DOHH2 (cell line): ENCODE results near the gene MYCN.

ENCODE experiments used
- H3F3A ChIP-seq: fragments of 200-600 bp; sonication (generic), shearing (Covaris generic); 2 replicates; pipeline ENCODE4 v1.6.0; 2016; ENCODE audit warnings: antibody characterized with exemption, mild to moderate bottlenecking; ENCODE audit not compliant: control insufficient read depth, insufficient read depth
- H3K27ac ChIP-seq: fragments of 200-600 bp; sonication (generic); 2 replicates; pipeline ENCODE4 v1.5.1; 2014; ENCODE audit warnings: low read depth, mild to moderate bottlenecking, low read length, moderate library complexity
- H3K27me3 ChIP-seq: fragments of 200-600 bp; sonication (generic); 2 replicates; pipeline ENCODE4 v1.6.1; 2014; ENCODE audit warnings: mild to moderate bottlenecking, low read length, mixed read lengths; ENCODE audit not compliant: control insufficient read depth
- H3K36me3 ChIP-seq: fragments of 200-600 bp; sonication (generic); 2 replicates; pipeline ENCODE4 v1.6.1; 2014; ENCODE audit warnings: mild to moderate bottlenecking, low read length, moderate library complexity, mixed read lengths; ENCODE audit not compliant: control insufficient read depth
- H3K4me1 ChIP-seq: fragments of 200-600 bp; sonication (generic); 2 replicates; pipeline ENCODE4 v1.6.1; 2014; ENCODE audit warnings: mild to moderate bottlenecking, low read length, mixed read lengths; ENCODE audit not compliant: control insufficient read depth
- H3K4me2 ChIP-seq: fragments of 200-600 bp; sonication (generic); 2 replicates; pipeline ENCODE4 v1.6.0; 2014; ENCODE audit warnings: mild to moderate bottlenecking, low read length, moderate library complexity
- H3K4me3 ChIP-seq: fragments of 200-600 bp; sonication (generic); 2 replicates; pipeline ENCODE4 v1.5.1; 2014; ENCODE audit warnings: mild to moderate bottlenecking, low read length, mixed read lengths
- H3K79me2 ChIP-seq: fragments of 200-600 bp; sonication (generic); 2 replicates; pipeline ENCODE4 v1.6.1; 2014; ENCODE audit warnings: mild to moderate bottlenecking, low read length, mixed read lengths; ENCODE audit not compliant: control insufficient read depth
- H3K9me2 ChIP-seq: fragments of 200-600 bp; sonication (generic); replicated peaks from 2 replicates; pipeline ENCODE4 v1.6.1; 2014; ENCODE audit warnings: mild to moderate bottlenecking, low read length, mixed read lengths; ENCODE audit not compliant: control insufficient read depth
- H3K9me3 ChIP-seq: fragments of 200-600 bp; sonication (generic); 2 replicates; pipeline ENCODE4 v1.6.1; 2014; ENCODE audit warnings: antibody characterized with exemption, low read length, mixed read lengths; ENCODE audit not compliant: control insufficient read depth, insufficient read depth
- H4K20me1 ChIP-seq: fragments of 200-600 bp; sonication (generic); 2 replicates; pipeline ENCODE4 v1.6.0; 2014; ENCODE audit warnings: low read depth, mild to moderate bottlenecking, antibody characterized with exemption, low read length, moderate library complexity; ENCODE audit not compliant: control insufficient read depth, insufficient read depth
- CTCF ChIP-seq: fragments of 200-600 bp; sonication (generic); IDR thresholded peaks from one replicate; pipeline ENCODE4 v1.5.1; 2014; ENCODE audit warnings: antibody characterized with exemption, mild to moderate bottlenecking, low read depth, low read length; ENCODE audit not compliant: poor library complexity, severe bottlenecking
- EZH2phosphoT487 ChIP-seq: fragments of 200-600 bp; sonication (generic); IDR thresholded peaks from 2 replicates; pipeline ENCODE4 v1.6.1; 2017; ENCODE audit warnings: borderline replicate concordance, mild to moderate bottlenecking, antibody characterized with exemption, low read length, moderate library complexity, mixed read lengths

Gene MYCN

DNA sequence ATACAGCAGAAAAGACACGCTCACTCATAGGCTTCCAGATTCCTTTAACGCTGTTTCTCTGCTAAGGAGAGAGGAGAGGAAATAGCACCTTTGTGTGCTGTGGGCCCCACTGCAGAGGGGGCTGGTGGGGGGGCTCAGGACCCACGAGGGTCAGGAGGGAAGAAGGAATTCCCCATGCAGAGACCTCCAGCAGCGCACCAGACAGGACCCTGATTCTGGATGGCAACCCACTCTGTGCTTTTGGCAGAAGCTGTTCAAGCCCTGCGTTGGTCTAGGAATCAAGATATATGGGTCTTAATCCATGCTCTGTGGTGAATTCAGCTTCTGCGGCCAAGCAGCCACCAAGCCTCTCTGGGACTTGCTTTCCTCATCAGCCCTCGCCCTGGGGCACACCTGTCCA, 31.0 kb downstream of the MYCN start:
- Histone ChIP-seq H3K27ac (no peak overlapping the region), H3K79me2 (no peaks in the 10 kb centered on the region), H3K4me1 (no peaks in the 10 kb centered on the region), H3K9me2 (no peaks in the 10 kb centered on the region), H3K27me3 (no peaks in the 10 kb centered on the region), H3K4me3 (no peak overlapping the region), H3K36me3 (no peaks in the 10 kb centered on the region), H3K4me2 (no peak overlapping the region), H3K9me3 (no peaks in the 10 kb centered on the region), H4K20me1 (no peaks in the 10 kb centered on the region), H3F3A (no peaks in the 10 kb centered on the region)
- TF ChIP-seq EZH2phosphoT487 (no peak), CTCF (no peak)

DNA sequence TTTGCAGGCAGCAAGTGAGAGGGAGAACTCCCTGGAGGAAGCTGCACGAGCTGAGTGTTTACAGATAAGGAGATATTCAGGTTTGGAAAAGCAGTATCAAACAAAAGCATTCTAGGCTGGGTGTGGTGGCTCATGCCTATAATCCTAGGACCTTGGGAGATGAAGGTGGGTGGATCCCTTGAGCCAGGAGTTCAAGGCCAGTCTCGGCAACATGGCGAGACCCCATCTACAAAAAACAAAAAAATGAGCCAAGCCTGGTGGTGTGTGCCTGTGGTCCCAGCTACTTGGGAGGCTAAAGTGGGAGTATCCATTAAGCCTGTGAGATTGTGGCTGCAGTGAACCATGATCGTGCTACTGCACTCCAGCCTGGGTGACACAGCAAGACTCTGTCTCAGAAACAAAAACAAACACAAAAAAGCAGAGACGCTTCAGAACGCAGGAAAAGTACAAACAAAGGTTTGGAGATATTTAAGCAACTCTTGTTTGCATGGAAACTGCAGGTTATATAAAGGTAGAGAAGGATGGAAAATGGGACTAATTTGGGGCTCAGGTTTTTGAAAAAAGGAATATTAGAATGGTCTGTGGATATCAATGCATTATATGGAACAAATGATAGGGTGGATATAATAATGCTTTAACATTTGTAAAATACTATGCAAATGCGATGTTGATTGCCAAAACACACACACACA, 31.6 kb downstream of the MYCN start:
- no peaks in the 10 kb centered on the region for H3K9me2 ChIP-seq
- no peak overlapping the region for H3K4me2 ChIP-seq
- no peaks in the 10 kb centered on the region for H3K36me3 ChIP-seq
- no peaks in the 10 kb centered on the region for H4K20me1 ChIP-seq
- no peaks in the 10 kb centered on the region for H3F3A ChIP-seq
- H3K9me3 ChIP-seq, result no peaks in the 10 kb centered on the region
- H3K79me2 ChIP-seq, result no peaks in the 10 kb centered on the region
- no peaks in the 10 kb centered on the region for H3K4me1 ChIP-seq
- no peak overlapping the region for H3K27ac ChIP-seq
- TF ChIP-seq CTCF (no peak), EZH2phosphoT487 (no peak)
- no peaks in the 10 kb centered on the region for H3K27me3 ChIP-seq
- no peak overlapping the region for H3K4me3 ChIP-seq

DNA sequence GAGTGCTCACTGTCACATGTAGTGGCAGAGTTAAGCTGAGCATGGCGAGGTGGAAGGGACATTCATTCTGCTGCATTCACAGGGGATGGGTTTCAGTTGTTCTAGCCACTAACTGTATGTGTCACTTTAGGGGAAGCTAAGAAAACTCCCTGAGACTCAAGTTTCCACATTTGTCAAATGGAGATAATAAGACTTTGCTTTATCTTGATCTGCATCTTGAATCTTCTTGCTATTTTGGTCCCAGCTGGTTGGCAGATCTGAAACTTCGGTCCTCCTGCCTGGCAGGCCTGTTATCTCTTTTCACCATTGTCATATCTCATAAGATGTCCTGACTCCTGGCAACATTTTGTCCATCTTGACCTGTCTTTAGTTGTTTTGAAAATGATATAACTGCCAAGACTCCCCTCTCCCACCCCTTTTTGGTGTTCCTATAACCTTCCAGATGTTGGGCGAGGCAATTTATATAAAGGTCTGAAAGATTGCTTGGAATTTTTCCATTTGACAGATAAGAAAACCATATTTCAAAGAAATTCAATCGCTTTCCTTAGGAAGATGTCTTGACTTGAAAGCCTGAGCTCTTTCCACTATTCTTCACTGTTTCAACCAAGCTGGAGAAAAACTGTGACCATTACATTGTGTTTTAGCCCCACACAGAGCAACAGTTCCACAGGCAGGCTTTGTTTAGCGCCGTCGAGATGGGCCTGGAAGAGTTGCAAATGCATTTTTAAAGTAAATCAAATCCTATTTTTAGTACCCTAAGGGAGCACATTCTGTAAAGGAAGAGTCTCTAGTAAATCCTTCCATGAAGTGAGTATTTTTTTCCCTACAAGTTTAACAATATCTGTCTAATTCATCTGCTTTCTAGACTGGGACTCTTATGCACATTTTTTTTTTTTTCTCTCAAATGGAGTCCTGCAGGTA, 33.4 kb downstream of the MYCN start:
- no peaks in the 10 kb centered on the region for H3K79me2 ChIP-seq
- H4K20me1 ChIP-seq, result no peaks in the 10 kb centered on the region
- no peak overlapping the region for H3K27ac ChIP-seq
- no peak overlapping the region for H3K4me3 ChIP-seq
- TF ChIP-seq CTCF (no peak), EZH2phosphoT487 (no peak)
- no peaks in the 10 kb centered on the region for H3K4me1 ChIP-seq
- H3K4me2 ChIP-seq, result no peak overlapping the region
- no peaks in the 10 kb centered on the region for H3K36me3 ChIP-seq
- no peaks in the 10 kb centered on the region for H3K27me3 ChIP-seq
- H3K9me2 ChIP-seq, result no peaks in the 10 kb centered on the region
- no peaks in the 10 kb centered on the region for H3K9me3 ChIP-seq
- H3F3A ChIP-seq, result no peaks in the 10 kb centered on the region
